Suppressor macrophage treated with lipopolysaccharide for 1 hour (primary cell): ENCODE data around the gene TNFRSF25.
"Not testable (repeated sequence)": the region's sequence is repeated elsewhere in the genome, so short reads cannot be mapped to it uniquely, and the experiment has no call there.

ENCODE experiments used
- DNase-seq, 3 donors: peaks; one replicate each; pipeline ENCODE4 v3.0.0-alpha.2; 2020 to 2022

The TNFRSF25 gene

DNA sequence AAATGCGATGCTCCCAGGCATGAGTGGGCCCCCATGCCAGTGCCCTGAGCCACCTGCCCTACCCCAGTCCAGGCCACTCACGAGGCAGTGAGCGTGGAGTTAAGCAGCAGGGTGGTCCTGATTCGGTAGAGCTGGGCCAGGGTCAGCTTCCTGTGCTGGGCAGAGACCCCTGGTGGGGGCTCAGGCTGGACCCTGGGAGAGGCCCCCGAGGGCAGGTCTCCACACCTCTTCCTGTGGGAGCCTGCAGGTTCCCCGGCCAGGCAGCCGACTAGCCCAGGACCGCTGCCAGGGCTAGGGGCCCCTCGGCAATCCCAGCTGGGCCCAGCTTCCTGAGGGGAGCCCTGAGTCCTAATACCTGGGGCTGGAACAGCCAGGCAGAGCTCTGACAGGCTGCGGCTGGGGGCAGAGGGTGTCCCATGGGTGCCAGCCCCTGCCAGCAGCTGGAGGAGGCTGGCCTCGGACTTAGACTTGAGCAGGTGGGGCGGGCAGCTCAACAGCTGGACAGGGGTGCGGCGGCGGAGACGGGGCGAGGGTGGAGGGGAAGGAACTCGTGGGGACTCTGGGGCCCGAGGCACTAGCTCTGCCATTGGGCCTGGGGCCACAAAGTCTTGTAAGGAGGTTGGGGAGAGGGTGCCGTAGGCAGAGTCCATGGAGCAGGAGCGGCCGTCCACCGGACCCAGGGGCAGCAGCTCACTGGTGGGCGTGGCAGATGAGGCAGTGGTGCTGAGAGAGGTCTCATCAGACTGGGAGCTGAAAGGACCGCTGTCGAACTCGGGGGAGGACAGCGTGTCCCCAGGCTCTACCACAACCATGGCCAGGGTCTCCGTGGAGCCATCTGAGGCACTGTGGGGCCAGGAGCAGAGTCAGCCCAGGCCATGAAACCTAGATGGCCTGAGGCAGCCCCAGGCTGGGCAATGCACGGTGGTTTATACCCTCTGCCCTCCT lies 2.0 kb upstream of the TNFRSF25 start:
- no peak for DNase-seq

DNA sequence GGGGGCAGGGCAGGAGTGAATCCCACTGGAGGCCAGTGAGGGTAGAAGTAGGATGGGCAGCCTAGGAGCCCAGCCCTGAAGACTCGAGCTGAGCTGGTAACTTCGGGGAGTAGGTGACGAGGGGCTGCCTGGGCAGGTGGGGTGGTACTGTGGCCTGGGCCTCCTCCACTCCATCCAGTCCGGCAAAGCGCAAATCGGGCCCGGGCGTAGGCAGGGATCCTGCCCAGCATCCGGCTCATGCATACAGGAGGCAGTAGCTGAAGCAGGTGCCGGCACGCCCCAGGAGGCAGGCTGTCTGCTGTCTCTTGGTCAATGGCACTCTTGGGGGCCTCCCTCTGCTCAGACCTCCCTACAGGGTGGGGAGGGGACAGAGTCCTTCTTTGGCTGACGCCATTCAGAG lies 1.3 kb upstream of the TNFRSF25 start:
- DNase-seq, result no peak

DNA sequence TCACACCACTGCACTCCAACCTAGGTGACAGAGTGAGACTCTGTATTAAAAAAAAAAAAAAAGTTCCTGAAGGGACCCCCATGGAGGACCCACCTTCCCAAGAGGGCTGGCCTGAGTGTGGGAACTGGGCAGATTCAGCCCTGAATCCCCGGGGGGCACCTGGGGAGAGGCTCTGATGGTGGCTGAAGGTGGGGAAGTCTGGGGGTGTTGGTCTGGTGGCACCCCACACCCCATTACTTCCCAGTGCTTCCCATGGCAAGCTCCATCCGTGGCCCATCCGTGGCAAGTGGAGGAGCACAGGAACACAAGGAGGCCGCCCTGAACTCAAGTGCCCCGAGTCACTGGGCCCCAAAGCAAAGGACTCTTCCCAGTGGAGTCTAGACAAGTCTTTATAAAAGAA lies 778 bp upstream of the TNFRSF25 start:
- no peak for DNase-seq

DNA sequence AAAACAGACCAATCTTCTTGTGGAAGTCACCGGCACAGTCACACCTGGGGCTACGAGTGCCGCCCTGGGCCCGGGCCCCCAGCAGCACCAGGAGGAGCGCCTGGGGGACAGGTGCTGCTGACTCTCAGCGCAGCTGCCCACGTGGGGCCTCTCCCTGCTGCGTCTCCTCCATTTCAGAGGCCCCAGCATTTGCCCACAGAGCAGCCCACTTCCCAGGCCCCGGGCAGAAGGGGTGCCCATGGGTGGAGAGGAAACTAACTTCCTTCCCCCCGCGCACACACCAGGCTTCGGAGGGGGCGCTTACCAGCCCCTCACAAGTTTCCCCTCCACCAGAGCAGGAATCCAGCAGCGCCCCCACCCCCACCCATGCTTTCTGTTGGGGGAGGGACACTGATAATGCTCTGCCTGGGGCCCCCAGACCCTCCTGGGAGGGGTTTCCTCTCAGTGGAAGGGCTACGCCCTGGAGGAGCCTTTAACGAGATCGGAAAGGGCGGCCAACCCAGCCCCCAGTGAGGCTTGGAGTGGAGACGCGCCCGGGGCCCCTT lies 440 bp downstream of the TNFRSF25 start:
- no peak for DNase-seq

DNA sequence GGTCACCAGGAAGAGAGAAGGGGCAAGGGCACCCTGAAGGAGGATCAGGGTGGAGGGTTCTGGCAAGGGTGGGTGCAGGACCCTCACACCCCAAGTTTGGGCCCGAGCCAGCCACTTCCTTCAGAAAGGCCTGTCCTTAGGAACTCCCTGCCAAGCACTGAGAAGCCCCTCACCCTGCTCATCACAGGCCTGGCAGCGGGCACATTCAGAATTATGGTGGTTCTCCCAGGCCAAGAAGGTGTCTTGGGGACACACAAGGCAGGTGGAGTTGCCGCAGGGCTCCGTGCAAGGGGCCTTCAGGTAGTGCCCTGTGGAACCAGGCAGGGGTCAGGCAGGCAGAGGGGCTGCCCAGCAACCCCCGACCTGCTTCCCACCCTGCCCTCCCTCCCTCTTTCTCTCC lies 1.1 kb downstream of the TNFRSF25 start:
- no peak for DNase-seq

DNA sequence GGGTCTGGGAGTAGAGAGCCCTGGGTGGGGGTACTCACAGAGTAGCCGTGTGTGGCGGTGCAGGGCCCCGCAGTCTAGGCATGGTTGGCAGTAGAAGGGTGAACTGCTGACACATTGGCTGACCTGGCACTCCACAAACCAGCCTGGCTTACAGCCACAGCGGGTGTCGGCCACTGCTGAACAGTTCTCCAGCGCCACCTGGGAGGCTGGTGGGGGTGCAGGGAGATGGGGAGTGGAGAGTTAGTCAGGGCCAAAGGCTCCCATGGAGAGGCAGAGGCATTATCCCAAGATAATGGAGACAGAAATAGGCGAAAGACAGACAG lies 1.5 kb downstream of the TNFRSF25 start:
- no peak for DNase-seq

DNA sequence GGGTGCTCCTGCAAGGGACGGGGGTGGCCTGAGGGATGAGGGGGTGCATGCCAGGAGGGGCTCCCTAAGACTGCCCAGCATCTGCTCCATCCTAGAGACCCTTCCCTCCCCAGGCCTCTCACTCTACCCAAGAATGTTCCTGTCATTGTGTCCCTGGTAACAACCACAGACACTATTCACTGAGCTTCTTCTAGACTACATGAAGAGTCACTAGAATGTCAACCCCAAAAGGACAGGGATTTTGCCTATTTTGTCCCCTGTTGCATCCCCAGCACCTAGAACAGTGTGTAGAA lies 2.9 kb downstream of the TNFRSF25 start:
- no peak for DNase-seq

DNA sequence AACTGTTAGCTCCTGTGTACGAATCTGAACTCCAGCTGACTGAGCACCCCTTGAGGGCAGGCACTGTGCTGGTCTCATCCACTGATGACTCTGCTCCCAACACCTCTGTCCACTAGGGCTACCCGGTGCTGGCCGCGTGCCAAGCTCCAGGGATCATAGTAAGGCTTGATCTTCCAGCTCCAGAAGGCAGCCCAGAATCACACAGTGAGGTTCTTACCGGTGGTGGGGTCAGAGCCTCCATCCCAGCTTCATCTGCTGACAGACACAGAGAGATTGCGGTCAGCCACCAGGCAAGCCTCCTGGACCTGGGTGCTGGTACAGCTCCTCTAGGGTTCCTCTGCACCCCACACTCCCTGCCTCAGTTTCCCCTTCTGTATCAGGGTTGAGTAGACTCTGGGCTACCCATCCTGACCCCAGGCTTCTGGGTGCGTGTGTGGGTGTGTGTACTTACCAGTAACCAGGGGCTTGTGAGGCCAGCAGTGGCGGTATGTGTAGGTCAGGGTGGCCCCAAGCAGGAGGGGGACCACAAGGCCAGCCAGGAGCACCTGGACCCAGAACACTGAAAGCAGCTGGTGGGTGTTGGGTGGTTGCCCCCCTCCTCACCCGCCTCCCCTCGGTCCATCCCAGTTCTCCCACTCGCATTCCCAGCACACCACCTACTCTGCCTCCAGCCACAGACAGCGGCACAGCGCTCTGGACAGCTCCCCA lies 3.4 kb downstream of the TNFRSF25 start:
- no peak for DNase-seq

DNA sequence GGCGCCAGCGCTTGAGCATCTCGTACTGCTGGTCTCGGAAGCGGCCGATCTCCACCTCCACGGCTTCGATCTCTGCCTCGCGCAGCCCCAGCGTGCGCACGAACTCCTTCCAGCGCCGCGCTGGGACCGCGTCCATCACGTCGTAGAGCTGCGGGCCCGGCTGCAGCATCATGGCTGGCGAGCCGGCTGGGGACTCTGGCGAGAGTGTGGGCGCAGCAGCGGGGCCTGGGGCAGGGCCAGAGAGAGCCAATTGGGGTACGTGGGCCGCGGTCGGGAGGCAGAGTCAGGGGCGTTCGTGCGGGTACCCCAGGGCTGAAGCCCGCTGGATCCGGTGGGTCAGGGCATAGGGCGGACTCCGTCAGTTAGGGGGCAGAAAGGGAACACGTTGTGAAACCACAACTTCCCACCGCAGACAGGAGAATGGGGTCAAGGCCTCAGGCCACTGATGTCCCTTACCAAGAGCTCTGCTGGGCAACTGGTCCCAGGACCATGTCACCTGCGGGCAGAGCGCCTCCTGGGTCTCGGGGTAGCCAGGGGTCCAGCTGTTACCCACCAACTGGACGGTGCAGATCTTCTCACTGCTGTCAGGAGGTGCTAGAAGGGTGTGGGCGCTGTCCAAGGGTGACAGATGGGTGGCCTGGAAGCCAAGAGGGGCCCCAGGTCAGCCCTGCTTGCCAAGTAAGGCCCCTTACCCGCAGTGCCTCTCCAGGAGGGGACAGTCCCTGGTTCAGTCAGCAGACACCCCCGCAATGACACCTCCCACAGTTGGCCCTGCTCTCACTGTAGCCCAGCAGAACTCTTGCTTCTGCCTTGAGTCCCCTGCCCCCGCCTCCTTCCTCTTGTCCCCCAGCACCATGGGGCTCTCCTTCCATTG lies 4.2 kb downstream of the TNFRSF25 start:
- no peak for DNase-seq

DNA sequence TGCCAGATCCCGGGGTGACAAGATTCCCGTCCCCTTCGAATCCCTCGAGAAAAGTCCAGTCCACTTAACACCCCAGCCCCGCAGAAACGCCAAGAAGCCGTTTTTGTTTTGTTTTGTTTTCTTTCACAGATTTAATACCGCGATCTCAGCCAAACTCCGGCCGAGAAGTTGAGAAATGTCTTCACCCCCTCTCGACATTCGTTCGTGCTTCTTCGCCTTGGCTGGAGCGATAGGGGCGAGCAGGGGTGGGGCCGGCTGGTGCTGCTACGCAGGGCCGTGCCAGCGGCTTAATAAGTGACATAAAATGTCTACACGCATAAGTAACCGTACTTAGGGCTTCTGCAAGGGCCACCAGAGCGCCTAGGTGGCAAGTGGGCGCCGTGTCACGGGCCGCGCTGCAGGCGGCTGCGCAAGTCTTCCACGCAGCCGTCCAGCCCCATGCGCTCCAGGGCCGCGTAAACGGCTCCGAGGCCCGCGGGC lies 4.9 kb downstream of the TNFRSF25 start:
- DNase-seq, result no peak

DNA sequence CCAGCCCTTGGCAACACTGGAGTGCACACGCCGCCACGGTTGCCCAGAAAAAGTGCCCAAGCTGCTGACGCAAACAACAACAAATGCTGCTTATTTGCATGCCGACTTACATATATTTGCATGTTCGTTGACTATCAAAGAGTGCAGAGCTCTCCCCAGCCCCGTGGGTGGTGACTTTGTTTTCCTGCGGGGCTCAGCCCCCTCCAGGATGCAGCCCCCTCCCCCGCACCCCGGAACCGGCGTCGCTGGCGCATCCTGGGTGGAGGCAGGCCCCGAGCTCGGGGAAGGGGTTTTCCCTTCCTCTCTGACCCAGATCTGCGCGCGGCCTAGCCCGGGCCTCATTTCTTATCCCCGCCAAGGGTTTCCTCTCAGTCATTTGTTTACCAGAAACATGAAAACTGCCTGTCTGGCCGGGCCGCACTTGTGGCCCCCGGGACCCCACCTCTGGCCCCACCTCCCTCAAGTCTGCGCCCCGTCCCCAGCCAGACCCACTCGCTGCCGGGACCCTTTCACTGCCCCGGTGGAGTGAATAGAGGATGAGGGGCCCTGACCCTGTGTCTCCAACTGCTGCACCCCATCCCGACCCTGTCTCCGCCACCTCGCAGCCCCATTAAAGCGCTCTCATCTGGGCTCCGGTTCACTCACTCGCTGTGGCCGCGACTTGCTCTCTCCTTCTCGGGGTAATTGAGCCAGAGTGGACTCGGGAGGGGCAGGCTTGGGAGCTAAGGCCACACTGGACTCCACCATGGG lies 5.5 kb downstream of the TNFRSF25 start:
- peak; percentile 21 to 78 (median 73) for DNase-seq

DNA sequence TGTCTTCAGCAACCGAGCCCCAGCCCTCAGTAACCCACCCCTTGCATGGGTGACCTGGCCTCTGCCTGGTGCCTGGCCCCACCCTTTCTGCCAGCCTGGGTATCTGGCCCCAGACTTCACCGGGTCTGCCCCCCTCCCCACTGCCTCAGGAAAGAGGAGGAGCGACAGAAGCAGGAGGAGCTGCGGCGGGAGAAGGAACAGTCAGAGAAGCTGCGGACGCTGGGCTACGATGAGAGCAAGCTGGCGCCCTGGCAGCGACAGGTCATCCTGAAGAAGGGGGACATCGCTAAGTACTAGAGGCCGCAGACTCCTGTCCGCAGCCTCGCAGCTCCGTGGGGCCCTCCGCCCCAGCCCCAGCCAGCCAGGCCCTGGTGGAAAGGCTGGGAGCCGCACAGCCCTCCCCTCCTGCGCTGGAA lies 6.1 kb downstream of the TNFRSF25 start:
- DNase-seq, result no peak

DNA sequence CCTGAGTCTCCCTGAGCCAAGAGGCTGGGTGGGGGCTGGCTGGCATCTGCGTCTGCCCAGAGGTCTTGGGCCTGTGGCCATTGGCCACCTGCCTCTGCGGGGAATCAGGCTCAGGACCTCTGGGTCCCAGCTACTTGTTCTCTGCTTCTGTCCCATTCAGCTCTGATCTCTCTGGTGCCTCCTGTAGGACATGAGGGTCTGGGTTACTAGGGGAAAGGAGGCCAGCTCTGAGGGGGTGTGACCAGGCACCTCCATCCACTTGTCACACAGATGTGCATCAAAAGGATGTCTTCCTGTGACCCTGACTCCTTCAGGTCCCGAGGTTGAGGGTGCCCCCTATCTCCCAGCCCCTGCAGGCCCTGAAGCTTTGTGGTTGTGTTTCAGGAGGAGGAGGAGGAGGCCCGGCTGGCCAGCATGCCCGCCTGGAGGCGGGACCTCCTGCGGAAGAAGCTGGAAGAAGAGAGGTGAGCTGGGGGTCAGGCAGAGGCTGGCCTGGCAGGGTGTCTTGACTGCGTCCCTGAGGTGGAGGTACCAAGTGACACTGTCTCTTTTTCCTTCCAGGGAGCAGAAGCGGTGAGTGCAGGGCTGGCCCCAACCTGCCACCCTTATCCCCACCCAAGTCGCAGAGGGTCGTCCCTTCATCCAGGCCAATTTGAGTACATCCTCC lies 9.0 kb downstream of the TNFRSF25 start:
- no peak for DNase-seq

DNA sequence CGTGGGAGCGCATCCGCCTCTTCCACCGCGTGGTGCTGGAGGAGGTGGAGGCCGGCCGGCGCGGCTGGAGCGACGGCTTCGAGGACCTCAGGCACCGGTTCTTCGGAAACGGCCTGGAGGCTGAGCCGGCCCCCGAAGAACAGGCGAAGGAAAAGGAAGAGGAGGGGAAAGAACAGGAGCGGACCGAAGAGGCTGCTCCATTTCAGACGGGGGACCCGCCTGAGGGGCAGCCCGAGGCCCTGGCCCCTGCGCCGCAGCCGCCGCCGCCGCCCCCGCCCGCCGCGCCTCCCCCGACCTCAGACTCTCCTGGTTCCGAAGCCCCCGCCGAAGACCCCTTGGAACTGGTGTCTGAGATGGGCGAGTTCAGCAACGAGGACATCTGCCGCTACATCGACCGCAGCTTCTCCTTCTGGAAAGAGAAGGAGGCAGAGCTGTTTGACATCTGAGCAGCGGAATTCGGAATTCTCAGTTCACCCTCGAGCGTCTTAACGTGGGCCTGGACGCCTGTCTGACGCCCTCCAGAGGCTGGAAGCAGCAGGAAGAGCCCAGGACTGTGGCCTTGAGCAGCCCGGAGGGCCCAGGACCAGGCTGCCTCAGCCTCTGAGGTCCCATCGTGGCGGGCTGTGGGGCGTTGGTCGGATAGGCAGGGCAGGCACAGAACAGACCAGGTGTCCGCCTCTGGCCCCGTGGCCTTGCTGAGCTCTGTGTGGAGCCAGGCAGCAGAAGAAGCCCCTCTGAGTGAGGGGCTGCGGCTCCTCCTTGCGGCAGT lies 10.0 kb downstream of the TNFRSF25 start:
- not testable (repeated sequence) for DNase-seq

DNA sequence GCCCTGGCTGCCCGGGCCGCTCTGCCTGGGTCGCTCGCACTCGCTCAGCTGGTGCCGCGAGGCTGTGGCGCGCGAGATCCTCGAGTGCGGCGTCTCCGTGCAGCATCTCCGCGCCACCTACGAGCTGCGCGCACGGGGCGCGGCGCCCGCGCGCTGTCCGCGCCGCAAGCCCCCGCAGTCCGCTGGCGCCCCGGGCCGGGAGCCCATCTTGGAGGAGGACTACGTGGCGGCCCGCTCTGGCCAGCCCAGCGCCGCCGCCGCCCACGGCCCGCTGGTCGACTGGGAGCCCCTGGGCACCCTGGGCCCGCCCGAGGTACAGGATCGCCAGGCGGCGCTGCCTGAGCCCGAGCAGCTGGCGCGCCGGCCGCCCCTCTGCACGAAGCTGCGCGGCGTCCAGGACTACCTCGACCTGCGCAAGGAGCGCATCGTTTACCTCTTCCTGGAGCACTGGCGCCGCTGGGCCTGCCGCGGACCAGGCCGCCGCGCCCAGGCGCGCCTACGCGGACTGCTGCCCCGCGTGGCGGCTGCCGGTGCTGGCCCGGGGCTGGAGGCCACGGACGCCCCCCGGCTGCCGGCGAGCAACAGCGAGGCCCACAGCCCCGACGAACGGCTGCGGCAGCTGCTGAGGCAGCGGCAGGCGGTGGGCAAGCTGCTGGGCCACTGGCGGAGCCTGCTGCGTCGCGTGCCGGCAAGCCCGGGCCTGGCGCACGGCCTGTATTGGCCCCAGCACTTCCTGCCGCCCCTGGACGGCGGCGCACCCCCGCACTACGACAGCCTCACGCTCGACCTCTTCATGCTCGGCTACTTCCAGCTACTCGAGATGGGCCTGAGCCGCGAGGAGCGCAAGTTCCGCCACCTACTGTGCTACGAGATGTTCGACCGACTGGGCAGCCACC lies 10.9 kb downstream of the TNFRSF25 start:
- peak in 1 of 3 donors; percentile 19 for DNase-seq

DNA sequence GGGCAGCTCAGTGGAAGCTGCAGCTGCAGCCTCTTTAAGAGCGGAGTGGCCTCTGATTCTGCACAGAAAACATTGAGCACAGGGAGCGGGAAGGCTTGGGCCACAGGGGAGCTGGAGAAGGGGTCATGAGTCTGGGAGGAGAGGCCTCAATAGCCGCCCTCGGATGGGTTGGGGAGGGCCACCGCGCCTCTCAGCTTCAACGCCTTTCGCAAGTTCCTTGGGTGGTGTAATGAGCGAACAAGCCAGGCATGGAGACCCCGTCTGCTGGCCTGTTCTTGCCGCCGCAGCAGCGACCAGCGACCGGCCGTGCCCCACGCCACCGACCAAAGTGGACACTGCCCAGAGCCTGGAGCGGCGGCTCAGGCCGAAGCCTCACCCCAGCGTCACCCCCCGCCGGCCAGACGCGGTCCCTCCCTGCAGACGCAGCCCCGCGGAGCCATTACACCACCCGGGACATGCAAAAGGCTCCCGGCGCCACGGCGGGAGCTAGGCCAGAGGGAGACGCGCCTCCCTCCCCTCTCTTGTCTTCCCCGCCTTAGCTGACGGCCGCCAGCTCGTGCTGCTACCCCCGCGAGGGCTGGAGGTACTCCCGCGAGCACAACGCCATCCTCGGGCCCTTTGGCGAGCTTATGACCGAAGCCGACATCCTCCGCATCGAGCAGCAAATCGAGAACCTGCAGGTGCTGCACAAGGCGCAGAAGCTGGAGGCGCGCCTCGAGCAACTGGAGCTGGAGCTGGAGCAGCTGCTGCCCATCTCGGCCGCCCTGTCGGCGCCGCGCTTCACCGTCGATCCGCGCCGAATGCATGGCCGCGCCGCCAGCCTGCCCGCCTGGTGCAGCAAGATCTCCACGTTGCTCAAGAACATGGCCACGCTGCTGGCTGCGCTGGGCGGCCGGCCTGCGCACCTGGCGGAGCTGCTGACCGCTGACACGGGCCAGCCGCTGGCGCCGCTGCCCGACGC lies 11.8 kb downstream of the TNFRSF25 start:
- not testable (repeated sequence) for DNase-seq

DNA sequence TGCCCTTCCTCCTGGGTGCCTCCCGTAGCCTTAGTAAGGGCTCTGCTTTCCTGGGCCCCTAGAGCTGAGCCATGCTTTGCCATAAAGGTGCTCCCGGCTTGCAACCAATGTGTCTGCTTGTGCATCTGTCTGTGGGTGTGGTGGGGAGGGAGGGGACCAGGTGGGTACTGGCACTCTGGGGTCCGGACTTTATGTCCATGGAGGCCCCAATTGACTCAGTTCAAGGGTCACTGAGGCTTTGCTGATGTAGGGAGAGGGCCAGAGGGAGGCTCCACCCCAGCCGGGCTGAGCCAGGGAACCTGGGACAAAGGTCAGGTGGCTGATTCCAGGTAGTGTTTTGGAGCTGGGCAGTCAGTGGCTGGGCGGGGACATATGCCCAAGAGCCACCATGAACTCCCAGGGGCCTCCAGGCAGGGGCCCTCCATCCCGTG lies 15.0 kb downstream of the TNFRSF25 start:
- no peak for DNase-seq

DNA sequence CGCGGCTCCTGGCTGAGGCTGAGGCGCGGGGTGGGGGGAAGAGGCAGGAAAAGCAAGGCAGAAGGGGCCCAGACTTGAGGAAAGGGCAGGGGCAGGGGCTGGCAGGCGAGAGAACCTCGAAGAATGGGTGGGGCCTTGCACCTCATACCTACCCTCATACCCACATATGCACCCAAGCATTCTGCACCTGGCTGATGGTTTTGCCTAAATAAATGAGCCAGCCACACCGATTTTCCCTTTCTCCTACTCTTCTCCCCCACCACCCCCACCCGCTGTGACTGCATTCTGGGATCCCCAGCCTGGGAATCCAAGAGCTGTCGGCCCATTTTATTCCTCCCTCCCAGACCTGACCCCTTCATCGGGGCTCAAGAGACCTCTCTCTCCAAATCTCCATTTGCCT lies 15.5 kb downstream of the TNFRSF25 start:
- not testable (repeated sequence) for DNase-seq
